Measurements from ENCODE around the gene CAMTA1. TPM values are rescaled to one million over a fixed set of nuclear protein-coding genes. Genes with fewer than 3 reads are reported as not detected.

CAMTA1 gene
- total and polyA plus RNA-seq, 9 of the 15 experiments (the other 6 are each of a cell fraction or from before 2014, with no cell fraction given) = 43.9 to 161 (median 65.9) TPM

DNA sequence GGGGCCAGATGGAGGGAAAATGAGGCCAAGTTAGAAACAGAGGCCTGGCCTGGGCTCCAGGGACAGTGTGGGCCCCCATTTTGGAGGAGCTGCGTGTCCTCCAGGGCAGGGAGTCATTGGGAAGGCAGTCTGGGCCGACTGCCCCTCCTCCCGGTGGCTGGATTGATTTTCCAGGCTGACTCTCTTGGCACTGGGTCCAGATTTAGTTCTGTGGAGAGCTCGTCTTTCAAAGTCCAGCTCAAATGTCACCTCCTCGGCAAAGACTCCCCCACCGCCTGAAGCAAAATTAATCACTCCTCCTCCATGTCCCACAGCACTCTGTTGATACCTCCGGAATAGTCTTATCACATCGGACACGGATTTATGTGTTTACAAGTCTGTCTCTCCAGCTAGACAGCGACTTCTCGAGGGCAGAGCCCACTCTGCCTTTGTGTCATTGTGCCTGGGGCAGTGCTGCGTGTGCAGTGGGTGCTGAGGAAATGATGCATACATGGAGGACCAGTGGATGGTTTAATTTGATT, 175.1 kb downstream of the CAMTA1 start (continued):
- TF ChIP-seq, protein P1, sequence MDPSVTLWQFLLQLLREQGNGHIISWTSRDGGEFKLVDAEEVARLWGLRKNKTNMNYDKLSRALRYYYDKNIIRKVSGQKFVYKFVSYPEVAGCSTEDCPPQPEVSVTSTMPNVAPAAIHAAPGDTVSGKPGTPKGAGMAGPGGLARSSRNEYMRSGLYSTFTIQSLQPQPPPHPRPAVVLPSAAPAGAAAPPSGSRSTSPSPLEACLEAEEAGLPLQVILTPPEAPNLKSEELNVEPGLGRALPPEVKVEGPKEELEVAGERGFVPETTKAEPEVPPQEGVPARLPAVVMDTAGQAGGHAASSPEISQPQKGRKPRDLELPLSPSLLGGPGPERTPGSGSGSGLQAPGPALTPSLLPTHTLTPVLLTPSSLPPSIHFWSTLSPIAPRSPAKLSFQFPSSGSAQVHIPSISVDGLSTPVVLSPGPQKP (CRISPR knock-in tag; IDR thresholded peaks at IDR 0.05) = no peak
- TF ChIP-seq DEAF1 (CRISPR knock-in tag; IDR thresholded peaks at IDR 0.05) (no peak), TCF7L2 (IDR thresholded peaks at IDR 0.05; ENCODE audit: low read depth, low read length) (no peak), ZNF696 (CRISPR knock-in tag; conservative IDR thresholded peaks at IDR 0.05) (no peak), PHB2 (IDR thresholded peaks at IDR 0.05; ENCODE audit: low read depth) (no peak), RFX7 (CRISPR knock-in tag; IDR thresholded peaks at IDR 0.05) (no peak), KHSRP (IDR thresholded peaks at IDR 0.05) (no peak), ZNF408 (CRISPR knock-in tag; IDR thresholded peaks at IDR 0.05; ENCODE audit: low read depth) (no peak), CEBPB (tag; IDR thresholded peaks at IDR 0.05) (no peak), MNT (conservative IDR thresholded peaks at IDR 0.05) (no peak), HDAC2 (IDR thresholded peaks at IDR 0.05) (peak; percentile 51; the same call in 1 of the 2 replicates), ETV1 (tag; conservative IDR thresholded peaks at IDR 0.05; ENCODE audit: low read depth) (peak; percentile 46; the same call in 1 of the 2 replicates), COPS2 (conservative IDR thresholded peaks at IDR 0.05) (no peak), CLOCK (CRISPR knock-in tag; IDR thresholded peaks at IDR 0.05; ENCODE audit: borderline replicate concordance) (no peak), ETV6 (IDR thresholded peaks at IDR 0.05; ENCODE audit: borderline replicate concordance in 1 of 2, low read depth in 2 of 2, low read length in 1 of 2) (no peak), ETV6 (CRISPR knock-in tag; IDR thresholded peaks at IDR 0.05; ENCODE audit: borderline replicate concordance) (no peak), ARHGAP35 (IDR thresholded peaks at IDR 0.05; ENCODE audit: partially characterized antibody) (no peak), XRCC5 (IDR thresholded peaks at IDR 0.05; ENCODE audit: low read depth, low read length) (no peak), ZNF717 (CRISPR knock-in tag; IDR thresholded peaks at IDR 0.05) (no peak), HCFC1 (IDR thresholded peaks at IDR 0.05; ENCODE audit: low read depth, low read length) (no peak), RCOR1 (IDR thresholded peaks at IDR 0.05; ENCODE audit: borderline replicate concordance in 1 of 2, low read depth in 2 of 2, low read length in 2 of 2) (peak in 1 of 2 experiments; percentile 98; a peak in 3 of 4 replicates), CHD4 (IDR thresholded peaks at IDR 0.05; ENCODE audit: insufficient read depth, insufficient replicate concordance, low read depth, low read length, poor library complexity, severe bottlenecking) (no peak), NFXL1 (CRISPR knock-in tag; IDR thresholded peaks at IDR 0.05) (no peak), SREBF2 (CRISPR knock-in tag; IDR thresholded peaks at IDR 0.05) (no peak)
